ENCODE data around the gene DKC1. TPM values are rescaled to one million over a fixed set of nuclear protein-coding genes. Genes with fewer than 3 reads are reported as not detected.

DKC1 gene
- total RNA-seq, 2 experiments from 2014 or later = 67.7 to 138 TPM

GRCh38 chrX:154779261-154779660 is 16.6 kb downstream of the DKC1 start:
- DNase-seq (ENCODE audit: low spot score) = no peak
- Histone ChIP-seq H3K9me3 (ENCODE audit: low read length) (no peaks in the 10 kb centered on the region), H3K4me3 (ENCODE audit: low read depth, low read length, poor library complexity, severe bottlenecking) (no peak overlapping the region), H3K9me2 (ENCODE audit: insufficient read depth, low read length) (no peaks in the 10 kb centered on the region), H3K79me2 (ENCODE audit: insufficient read depth, low read depth, low read length) (no peaks in the 10 kb centered on the region), H3K4me2 (ENCODE audit: low read length) (no peak overlapping the region), H2AFZ (ENCODE audit: low read length) (no peak overlapping the region), H3K27ac (ENCODE audit: low read depth, low read length, poor library complexity, severe bottlenecking) (no peak overlapping the region), H3K4me1 (ENCODE audit: insufficient read depth, low read length, poor library complexity, severe bottlenecking) (no peaks in the 10 kb centered on the region), H3K36me3 (ENCODE audit: insufficient read depth, low read length) (peaks cover 42% of the 10 kb centered on the region), H4K20me1 (ENCODE audit: insufficient read depth, low read length) (no peaks in the 10 kb centered on the region)
- no TSS peak for BruUV-seq (replicated peaks)
- TF ChIP-seq CTCF (conservative IDR thresholded peaks at IDR 0.05; ENCODE audit: low read length) = no peak
- no peak for TF ChIP-seq EZH2phosphoT487 (IDR thresholded peaks at IDR 0.05; ENCODE audit: borderline replicate concordance, low read depth, low read length)
- POLR2A ChIA-PET = no interaction called here
- CTCF ChIA-PET (ENCODE audit: unreplicated experiment) = no interaction called here
- intact Hi-C loops (cut with micrococcal nuclease; ENCODE audit: unreplicated experiment) = no loop called here

GRCh38 chrX:154780968-154781367 is 18.3 kb downstream of the DKC1 start:
- no TSS peak for BruUV-seq (replicated peaks)
- no peak for TF ChIP-seq CTCF (conservative IDR thresholded peaks at IDR 0.05; ENCODE audit: low read length)
- TF ChIP-seq EZH2phosphoT487 (IDR thresholded peaks at IDR 0.05; ENCODE audit: borderline replicate concordance, low read depth, low read length) = no peak
- H3K9me2 ChIP-seq (ENCODE audit: insufficient read depth, low read length) = no peaks in the 10 kb centered on the region
- no peaks in the 10 kb centered on the region for H3K4me1 ChIP-seq (ENCODE audit: insufficient read depth, low read length, poor library complexity, severe bottlenecking)
- no peak for DNase-seq (ENCODE audit: low spot score)
- no peak overlapping the region for H2AFZ ChIP-seq (ENCODE audit: low read length)
- no peak overlapping the region for H3K27ac ChIP-seq (ENCODE audit: low read depth, low read length, poor library complexity, severe bottlenecking)
- intact Hi-C loops (cut with micrococcal nuclease; ENCODE audit: unreplicated experiment) = no loop called here
- H3K4me3 ChIP-seq (ENCODE audit: low read depth, low read length, poor library complexity, severe bottlenecking) = no peak overlapping the region
- H3K9me3 ChIP-seq (ENCODE audit: low read length) = no peaks in the 10 kb centered on the region
- POLR2A ChIA-PET = no interaction called here
- H4K20me1 ChIP-seq (ENCODE audit: insufficient read depth, low read length) = no peaks in the 10 kb centered on the region
- no peak overlapping the region for H3K4me2 ChIP-seq (ENCODE audit: low read length)
- peaks cover 25% of the 10 kb centered on the region for H3K36me3 ChIP-seq (ENCODE audit: insufficient read depth, low read length)
- CTCF ChIA-PET (ENCODE audit: unreplicated experiment) = no interaction called here
- no peaks in the 10 kb centered on the region for H3K79me2 ChIP-seq (ENCODE audit: insufficient read depth, low read depth, low read length)

GRCh38 chrX:154784149-154784995 is 21.7 kb downstream of the DKC1 start:
- H3K4me2 ChIP-seq (ENCODE audit: low read length) = 0 out of 2 replicates have a peak overlapping the region, but pooled peaks have one; percentile 9
- no peaks in the 10 kb centered on the region for H3K79me2 ChIP-seq (ENCODE audit: insufficient read depth, low read depth, low read length)
- DNase-seq (ENCODE audit: low spot score) = no peak
- H3K4me3 ChIP-seq (ENCODE audit: low read depth, low read length, poor library complexity, severe bottlenecking) = no peak overlapping the region
- H3K36me3 ChIP-seq (ENCODE audit: insufficient read depth, low read length) = 0 out of 2 replicates have a peak, but pooled peaks cover under 1% of the 10 kb centered on the region
- H4K20me1 ChIP-seq (ENCODE audit: insufficient read depth, low read length) = no peaks in the 10 kb centered on the region
- no peak for TF ChIP-seq CTCF (conservative IDR thresholded peaks at IDR 0.05; ENCODE audit: low read length)
- no peak for TF ChIP-seq EZH2phosphoT487 (IDR thresholded peaks at IDR 0.05; ENCODE audit: borderline replicate concordance, low read depth, low read length)
- no peak overlapping the region for H3K27ac ChIP-seq (ENCODE audit: low read depth, low read length, poor library complexity, severe bottlenecking)
- CTCF ChIA-PET (ENCODE audit: unreplicated experiment) = no interaction called here
- BruUV-seq (replicated peaks) = no TSS peak
- no peaks in the 10 kb centered on the region for H3K9me2 ChIP-seq (ENCODE audit: insufficient read depth, low read length)
- POLR2A ChIA-PET = no interaction called here
- H3K4me1 ChIP-seq (ENCODE audit: insufficient read depth, low read length, poor library complexity, severe bottlenecking) = no peaks in the 10 kb centered on the region
- intact Hi-C loops (cut with micrococcal nuclease; ENCODE audit: unreplicated experiment) = no loop called here
- H3K9me3 ChIP-seq (ENCODE audit: low read length) = no peaks in the 10 kb centered on the region
- no peak overlapping the region for H2AFZ ChIP-seq (ENCODE audit: low read length)

Data from OCI-LY7 (cell line).